Measurements from ENCODE around the gene NFKBIA. TPM values are rescaled to one million over a fixed set of nuclear protein-coding genes. Genes with fewer than 3 reads are reported as not detected.
A peak's percentile ranks its signal among the peaks of the same experiment; 100 is the strongest.

The NFKBIA gene
- total and polyA plus RNA-seq, 7 donors = 48.7 to 151 (median 94.0) TPM

DNA sequence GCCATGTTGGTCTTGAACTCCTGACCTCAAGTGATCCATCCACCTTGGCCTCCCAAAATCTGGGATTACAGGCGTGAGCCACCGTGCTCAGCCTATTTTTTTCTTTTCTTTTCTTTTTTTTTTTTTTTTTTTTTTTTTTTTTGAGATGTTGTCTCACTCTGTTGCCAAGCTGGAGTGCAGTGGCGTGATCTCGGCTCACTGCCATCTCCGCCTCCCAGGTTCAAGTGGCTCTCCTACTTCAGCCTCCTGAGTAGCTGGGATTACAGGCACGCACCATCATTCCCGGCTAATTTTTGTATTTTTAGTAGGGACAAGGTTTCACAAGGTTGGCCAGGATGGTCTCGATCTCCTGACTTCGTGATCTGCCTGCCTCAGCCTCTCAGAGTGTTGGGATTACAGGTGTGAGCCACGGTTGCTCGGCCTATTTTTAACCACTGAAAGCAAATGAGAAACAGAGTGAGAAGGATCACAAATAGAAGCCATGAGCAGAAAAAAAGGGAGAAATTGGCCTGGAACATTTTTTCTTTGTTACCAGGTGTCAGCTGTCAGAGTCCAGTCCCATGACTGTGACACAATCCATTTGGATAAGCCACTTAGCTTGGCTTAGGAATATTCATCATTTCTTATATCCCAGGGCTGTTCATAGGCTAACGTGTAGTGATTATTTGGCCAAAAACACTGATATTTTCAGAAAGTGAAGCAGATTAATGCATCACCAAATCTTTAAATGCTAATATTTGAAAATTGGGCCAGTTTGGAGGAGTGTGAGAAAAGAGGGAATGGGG lies 7.9 kb upstream of the NFKBIA start:
- peak overlapping the region; percentile 24 for H3K27ac ChIP-seq
- ATAC-seq (peak; percentile 33 to 67 (median 53)), DNase-seq (no peak)
- WGBS, 3 donors = 57 to 74% (median 65%) methylated on average over 12 of the region's 12 CpGs
- H3K27me3 ChIP-seq (ENCODE audit: insufficient read depth in 3 of 3, low read length in 2 of 3) = no peaks in the 10 kb centered on the region
- H3K36me3 ChIP-seq (ENCODE audit: insufficient read depth in 1 of 2, low read depth in 1 of 2) = no peaks in the 10 kb centered on the region
- H3K9me3 ChIP-seq = no peaks in the 10 kb centered on the region
- no peak overlapping the region for H3K4me3 ChIP-seq
- intact Hi-C loops (cut with DNase I) = loop anchor here in 1 of 2 donors (5.0 to 10.0 kb wide), 2 partner anchors 148 to 270 kb away; no protein-coding TSS in a partner anchor
- H3K4me1 ChIP-seq = no peaks in the 10 kb centered on the region
- no peak for TF ChIP-seq CTCF (IDR thresholded peaks at IDR 0.05)

DNA sequence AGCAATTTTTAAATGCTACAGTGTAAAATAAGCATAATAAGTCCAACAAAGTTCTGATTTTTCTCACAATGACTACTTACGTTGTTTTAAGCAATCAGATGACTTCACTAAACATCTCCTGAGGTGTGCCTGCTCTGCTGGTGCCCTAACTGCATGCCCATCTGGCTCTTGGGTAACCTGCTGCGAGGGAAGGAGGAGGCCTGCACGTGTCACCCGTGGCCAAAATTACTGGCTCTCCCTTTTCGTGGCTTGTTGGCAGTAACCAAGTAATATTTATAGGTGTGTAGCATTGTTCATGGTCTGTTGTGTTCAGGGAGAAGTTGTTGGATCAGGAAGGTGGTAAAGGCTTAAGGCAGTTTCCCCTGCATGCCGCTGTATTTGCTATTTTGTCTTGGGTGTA lies 6.3 kb upstream of the NFKBIA start:
- no peak overlapping the region for H3K27ac ChIP-seq
- H3K4me1 ChIP-seq = peaks cover 10% of the 10 kb centered on the region
- no peak overlapping the region for H3K4me3 ChIP-seq
- H3K9me3 ChIP-seq = no peaks in the 10 kb centered on the region
- no peaks in the 10 kb centered on the region for H3K27me3 ChIP-seq (ENCODE audit: insufficient read depth in 3 of 3, low read length in 2 of 3)
- intact Hi-C loops (cut with DNase I) = loop anchor here (2.0 to 10.0 kb wide), 3 partner anchors 146 to 269 kb away; no protein-coding TSS in a partner anchor
- DNase-seq (no peak), ATAC-seq (no peak)
- TF ChIP-seq CTCF (IDR thresholded peaks at IDR 0.05) = no peak
- H3K36me3 ChIP-seq (ENCODE audit: insufficient read depth in 1 of 2, low read depth in 1 of 2) = no peaks in the 10 kb centered on the region
- WGBS, 3 donors = 76 to 82% (median 77%) methylated on average over 6 of the region's 6 CpGs

DNA sequence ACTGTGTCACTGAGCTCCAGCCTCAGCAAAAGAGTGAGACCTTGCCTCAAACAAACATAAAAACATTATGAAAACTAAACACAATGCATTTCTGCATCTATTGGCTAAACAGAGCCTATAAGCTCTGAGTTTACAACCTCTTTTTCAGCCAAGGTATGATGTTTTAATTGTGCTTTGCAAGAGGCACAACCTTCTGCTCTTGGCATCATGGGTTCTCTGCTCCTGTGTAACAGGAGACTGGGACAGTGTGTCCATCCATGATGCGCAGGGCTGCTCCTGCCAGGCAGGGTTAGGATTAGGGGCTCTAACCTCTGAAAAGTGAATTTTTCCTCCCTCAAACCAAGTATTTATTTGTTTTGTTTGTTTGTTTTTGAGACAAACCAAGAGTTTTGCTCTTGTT lies 5.0 kb upstream of the NFKBIA start:
- intact Hi-C loops (cut with DNase I) = loop anchor here in 1 of 2 donors (5.0 kb wide), 1 partner anchor 182 kb away; no protein-coding TSS in a partner anchor
- 93 to 100% (median 97%) methylated on average over 1 of the region's 1 CpG for WGBS, 3 donors
- Histone ChIP-seq H3K4me3 (no peak overlapping the region), H3K4me1 (peaks cover 16% of the 10 kb centered on the region), H3K27ac (no peak overlapping the region), H3K36me3 (ENCODE audit: insufficient read depth in 1 of 2, low read depth in 1 of 2) (no peaks in the 10 kb centered on the region), H3K27me3 (ENCODE audit: insufficient read depth in 3 of 3, low read length in 2 of 3) (no peaks in the 10 kb centered on the region), H3K9me3 (no peaks in the 10 kb centered on the region)
- TF ChIP-seq CTCF (IDR thresholded peaks at IDR 0.05) = no peak
- DNase-seq (no peak), ATAC-seq (no peak)

- Histone ChIP-seq H3K27me3 (ENCODE audit: insufficient read depth in 3 of 3, low read length in 2 of 3) (no peaks in the 10 kb centered on the region), H3K4me1 (peaks cover 16% of the 10 kb centered on the region), H3K27ac (no peak overlapping the region), H3K4me3 (no peak overlapping the region), H3K36me3 (ENCODE audit: insufficient read depth in 1 of 2, low read depth in 1 of 2) (peaks cover 0 to 7% of the 10 kb centered on the region in 2 donors), H3K9me3 (no peaks in the 10 kb centered on the region)
- no peak for TF ChIP-seq CTCF (IDR thresholded peaks at IDR 0.05)
- DNase-seq = no peak
- WGBS, 3 donors = 81 to 86% (median 81%) methylated on average over 8 of the region's 8 CpGs
- intact Hi-C loops (cut with DNase I) = loop anchor here in 1 of 2 donors (5.0 kb wide), 1 partner anchor 181 kb away; no protein-coding TSS in a partner anchor
- ATAC-seq = no peak
These were observed 3.5 kb upstream of the NFKBIA start for GRCh38 chr14:35408026-35408425.
